Neural cell (in vitro differentiated cells): Measurements from ENCODE around the gene DMBT1. TPM values are rescaled to one million over a fixed set of nuclear protein-coding genes. Genes with fewer than 3 reads are reported as not detected.

ENCODE experiments used
- H2AFZ ChIP-seq: fragments of 200-600, 300-800 bp; sonication (generic), shearing (Covaris generic); 2 replicates; pipeline ENCODE4 v1.6.0; 2014; ENCODE audit warnings: low read depth, mild to moderate bottlenecking, antibody characterized with exemption, low read length, moderate library complexity
- H3F3A ChIP-seq: fragments of 200-600 bp; shearing (Covaris generic); 2 replicates; pipeline ENCODE4 v1.6.1; 2016; ENCODE audit warnings: mild to moderate bottlenecking, moderate library complexity, mixed read lengths, antibody characterized with exemption, low read length; ENCODE audit not compliant: insufficient read depth, poor library complexity, severe bottlenecking
- H3K27ac ChIP-seq: fragments of 200-600, 300-800 bp; sonication (generic), shearing (Covaris generic); 2 replicates; pipeline ENCODE4 v1.5.1; 2014; ENCODE audit warnings: mild to moderate bottlenecking, low read length, moderate library complexity
- H3K27me3 ChIP-seq: fragments of 300-800, 200-600 bp; sonication (generic), shearing (Covaris generic); 2 replicates; pipeline ENCODE4 v1.6.0; 2014; ENCODE audit warnings: mild to moderate bottlenecking, low read depth, low read length, moderate library complexity; ENCODE audit not compliant: insufficient read depth
- H3K36me3 ChIP-seq: fragments of 300-800, 200-600 bp; sonication (generic), shearing (Covaris generic); 2 replicates; pipeline ENCODE4 v1.5.1; 2014; ENCODE audit warnings: mild to moderate bottlenecking, antibody characterized with exemption, low read length, moderate library complexity; ENCODE audit not compliant: insufficient read depth
- H3K4me2 ChIP-seq: fragments of 300-800, 200-600 bp; sonication (generic), shearing (Covaris generic); 2 replicates; pipeline ENCODE4 v1.6.0; 2014; ENCODE audit warnings: mild to moderate bottlenecking, low read length
- H3K4me3 ChIP-seq: fragments of 300-800, 200-600 bp; sonication (generic), shearing (Covaris generic); 2 replicates; pipeline ENCODE4 v1.5.1; 2014; ENCODE audit warnings: mild to moderate bottlenecking, low read length, moderate library complexity
- H3K79me2 ChIP-seq: fragments of 200-600 bp; shearing (Covaris generic); replicated peaks from 2 replicates; pipeline ENCODE4 v1.6.0; 2014; ENCODE audit warnings: mild to moderate bottlenecking, low read length, moderate library complexity; ENCODE audit not compliant: insufficient read depth
- H3K9ac ChIP-seq: fragments of 300-800, 200-600 bp; sonication (generic), shearing (Covaris generic); 2 replicates; pipeline ENCODE4 v1.6.1; 2016; ENCODE audit warnings: mild to moderate bottlenecking, low read length, mixed read lengths
- H3K9me2 ChIP-seq: fragments of 200-600 bp; shearing (Covaris generic); 2 replicates; pipeline ENCODE4 v1.6.1; 2016; ENCODE audit warnings: mild to moderate bottlenecking, low read length, mixed read lengths; ENCODE audit not compliant: insufficient read depth
- H3K9me3 ChIP-seq: fragments of 200-600, 300-800 bp; sonication (generic), shearing (Covaris generic); 2 replicates; pipeline ENCODE4 v1.6.1; 2016; ENCODE audit warnings: mild to moderate bottlenecking, mixed run types, low read length, moderate library complexity, mixed read lengths
- H4K20me1 ChIP-seq: fragments of 200-600 bp; shearing (Covaris generic); 2 replicates; pipeline ENCODE4 v1.6.1; 2016; ENCODE audit warnings: mild to moderate bottlenecking, mixed run types; ENCODE audit not compliant: insufficient read depth
- CTCF ChIP-seq: fragments of 450-650 bp; IDR thresholded peaks from 2 replicates; pipeline ENCODE4 v1.5.1; 2014; ENCODE audit warnings: antibody characterized with exemption, mild to moderate bottlenecking, moderate library complexity; ENCODE audit not compliant: poor library complexity, severe bottlenecking
- EP300 ChIP-seq: fragments of 450-650 bp; conservative IDR thresholded peaks from 2 replicates; pipeline ENCODE4 v1.6.1; 2014; ENCODE audit warnings: antibody characterized with exemption, mild to moderate bottlenecking, moderate library complexity; ENCODE audit not compliant: poor library complexity, severe bottlenecking
- EZH2 ChIP-seq: fragments of 200-600, 300-800 bp; shearing (Covaris generic), sonication (generic); IDR thresholded peaks from 2 replicates; pipeline ENCODE4 v1.6.1; 2014; ENCODE audit warnings: antibody characterized with exemption, low read length, borderline replicate concordance, mild to moderate bottlenecking; ENCODE audit not compliant: insufficient read depth, poor library complexity, severe bottlenecking
- MXI1 ChIP-seq: fragments of 450-650 bp; conservative IDR thresholded peaks from 2 replicates; pipeline ENCODE4 v1.6.1; 2014; ENCODE audit warnings: antibody characterized with exemption, mild to moderate bottlenecking; ENCODE audit not compliant: poor library complexity, severe bottlenecking
- POLR2AphosphoS5 ChIP-seq: IDR thresholded peaks from 2 replicates; pipeline ENCODE4 v1.6.1; 2012
- RAD21 ChIP-seq: fragments of 450-650 bp; conservative IDR thresholded peaks from 2 replicates; pipeline ENCODE4 v1.6.1; 2014; ENCODE audit warnings: antibody characterized with exemption, mild to moderate bottlenecking, moderate library complexity
- REST ChIP-seq: IDR thresholded peaks from 2 replicates; pipeline ENCODE4 v1.6.1; 2012; ENCODE audit warnings: borderline replicate concordance
- SMC3 ChIP-seq: fragments of 450-650 bp; conservative IDR thresholded peaks from 2 replicates; pipeline ENCODE4 v1.6.1; 2014; ENCODE audit warnings: antibody characterized with exemption, mild to moderate bottlenecking, moderate library complexity; ENCODE audit not compliant: poor library complexity
- TAF1 ChIP-seq: IDR thresholded peaks from 2 replicates; pipeline ENCODE4 v1.6.1; 2012; ENCODE audit warnings: low read depth
- polyA plus RNA-seq: library from polyadenylated mRNA; depleted of rRNA; stranded (reverse); fragments of >200 nt; gene quantifications from 2 replicates; pipeline ENCODE4 v1.2.3, GENCODE V29; 2014

DMBT1 gene
- polyA plus RNA-seq, 1 donor from 2014 or later = not detected

DNA sequence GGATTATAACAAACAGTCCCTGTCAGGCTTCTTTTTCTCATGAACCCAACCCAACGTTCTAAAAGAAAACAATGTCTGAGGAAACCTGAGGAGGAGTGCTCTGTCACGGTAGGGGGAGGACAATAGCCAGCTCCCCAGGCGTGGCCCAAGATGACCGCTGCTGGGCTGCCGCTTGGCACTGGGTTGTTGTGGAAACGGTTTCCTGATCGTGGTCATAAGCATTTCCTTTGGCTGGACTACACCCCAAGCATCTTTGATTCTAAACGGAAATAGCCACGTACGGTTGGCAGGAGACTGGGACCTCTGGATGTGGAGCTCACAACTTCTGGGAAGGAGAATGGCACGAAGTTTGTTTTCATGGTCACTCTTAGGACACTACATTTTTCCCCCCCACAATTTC, 30.4 kb upstream of the DMBT1 start:
- no peak overlapping the region for H3K4me3 ChIP-seq
- H2AFZ ChIP-seq = no peak overlapping the region
- H3K36me3 ChIP-seq = no peaks in the 10 kb centered on the region
- H4K20me1 ChIP-seq = no peaks in the 10 kb centered on the region
- no peaks in the 10 kb centered on the region for H3F3A ChIP-seq
- H3K9me3 ChIP-seq = no peaks in the 10 kb centered on the region
- H3K9ac ChIP-seq = no peak overlapping the region
- H3K9me2 ChIP-seq = no peaks in the 10 kb centered on the region
- H3K79me2 ChIP-seq = no peaks in the 10 kb centered on the region
- no peaks in the 10 kb centered on the region for H3K27me3 ChIP-seq
- H3K4me2 ChIP-seq = no peak overlapping the region
- no peak overlapping the region for H3K27ac ChIP-seq
- TF ChIP-seq CTCF (no peak), TAF1 (no peak)

- no peaks in the 10 kb centered on the region for H3K9me2 ChIP-seq
- no peaks in the 10 kb centered on the region for H3K36me3 ChIP-seq
- no peak overlapping the region for H3K4me2 ChIP-seq
- H3K27me3 ChIP-seq = no peaks in the 10 kb centered on the region
- no peaks in the 10 kb centered on the region for H3F3A ChIP-seq
- H2AFZ ChIP-seq = no peak overlapping the region
- H3K9ac ChIP-seq = no peak overlapping the region
- no peaks in the 10 kb centered on the region for H3K9me3 ChIP-seq
- no peaks in the 10 kb centered on the region for H3K79me2 ChIP-seq
- TF ChIP-seq EZH2 = no peak
- no peak for TF ChIP-seq MXI1
- TF ChIP-seq POLR2AphosphoS5 = no peak
- no peak for TF ChIP-seq RAD21
- no peak for TF ChIP-seq CTCF
- TF ChIP-seq EP300 = no peak
- no peak for TF ChIP-seq REST
- TF ChIP-seq SMC3 = no peak
- TF ChIP-seq TAF1 = no peak
- H3K27ac ChIP-seq = no peak overlapping the region
- no peak overlapping the region for H3K4me3 ChIP-seq
- H4K20me1 ChIP-seq = no peaks in the 10 kb centered on the region
These were observed 29.3 kb upstream of the DMBT1 start for GRCh38 chr10:122531261-122531660.
